Measurements from ENCODE around the gene SH2D4B. TPM values are rescaled to one million over a fixed set of nuclear protein-coding genes. Genes with fewer than 3 reads are reported as not detected.
A peak's percentile ranks its signal among the peaks of the same experiment; 100 is the strongest.
"Not testable (repeated sequence)": the region's sequence is repeated elsewhere in the genome, so short reads cannot be mapped to it uniquely, and the experiment has no call there.

The SH2D4B gene
- total RNA-seq, 4 donors from 2014 or later = not detected

GRCh38 chr10:80540981-80541750 lies 3.5 kb downstream of the SH2D4B start:
- Histone ChIP-seq H3K27ac (no peak overlapping the region), H3K27me3 (no peaks in the 10 kb centered on the region), H3K36me3 (no peaks in the 10 kb centered on the region), H3K4me1 (peaks cover 0 to 8% (median 0%) of the 10 kb centered on the region in 4 donors), H3K9me3 (no peaks in the 10 kb centered on the region), H3K4me3 (peak overlapping the region in 2 of 4 donors; percentile 10 to 18)
- no peak for DNase-seq
- TF ChIP-seq CTCF (IDR thresholded peaks at IDR 0.05) = no peak
- TF ChIP-seq POLR2A (IDR thresholded peaks at IDR 0.05) = no peak

GRCh38 chr10:80542053-80542452 lies 4.4 kb downstream of the SH2D4B start:
- Histone ChIP-seq H3K36me3 (no peaks in the 10 kb centered on the region), H3K9me3 (no peaks in the 10 kb centered on the region), H3K27me3 (no peaks in the 10 kb centered on the region), H3K27ac (no peak overlapping the region), H3K4me3 (no peak overlapping the region), H3K4me1 (peaks cover 0 to 4% (median 0%) of the 10 kb centered on the region in 4 donors)
- no peak for DNase-seq
- no peak for TF ChIP-seq CTCF (IDR thresholded peaks at IDR 0.05)
- TF ChIP-seq POLR2A (IDR thresholded peaks at IDR 0.05) = no peak

GRCh38 chr10:80542652-80543318 lies 5.1 kb downstream of the SH2D4B start:
- TF ChIP-seq POLR2A (IDR thresholded peaks at IDR 0.05) (no peak), CTCF (IDR thresholded peaks at IDR 0.05) (no peak)
- H3K27me3 ChIP-seq = no peaks in the 10 kb centered on the region
- no peak overlapping the region for H3K4me3 ChIP-seq
- H3K9me3 ChIP-seq = no peaks in the 10 kb centered on the region
- no peak overlapping the region for H3K27ac ChIP-seq
- H3K4me1 ChIP-seq = peaks cover 0 to 4% (median 0%) of the 10 kb centered on the region in 4 donors
- no peak for DNase-seq
- no peaks in the 10 kb centered on the region for H3K36me3 ChIP-seq

- not testable (repeated sequence) for H3K27ac ChIP-seq, H3K9me3 ChIP-seq, DNase-seq, H3K4me3 ChIP-seq, H3K4me1 ChIP-seq, H3K27me3 ChIP-seq, H3K36me3 ChIP-seq
These were observed 5.6 kb downstream of the SH2D4B start for GRCh38 chr10:80543319-80543672.

- TF ChIP-seq CTCF (IDR thresholded peaks at IDR 0.05) (no peak), POLR2A (IDR thresholded peaks at IDR 0.05) (no peak)
- no peak overlapping the region for H3K4me3 ChIP-seq
- no peaks in the 10 kb centered on the region for H3K27me3 ChIP-seq
- no peaks in the 10 kb centered on the region for H3K36me3 ChIP-seq
- DNase-seq = no peak
- no peak overlapping the region for H3K27ac ChIP-seq
- no peaks in the 10 kb centered on the region for H3K9me3 ChIP-seq
- H3K4me1 ChIP-seq = peaks cover 0 to 4% (median 0%) of the 10 kb centered on the region in 4 donors
These were observed 6.7 kb downstream of the SH2D4B start for GRCh38 chr10:80544316-80544953.
